T-helper 2 cell treated with Interferon-gamma antibody and Interleukin-4, amounts not matched to agents 5 μg/mL and 100 μg/mL, for 36 hours (primary cell): ENCODE measurements around the gene IL22RA2.

Experiments used
- DNase-seq: peaks from one replicate; pipeline ENCODE4 v3.0.0; 2021; ENCODE audit warnings: low spot score
- H3K27ac Mint-ChIP-seq: one replicate; pipeline ENCODE4 v1.8.0; 2021; ENCODE audit warnings: mild to moderate bottlenecking, mixed read lengths
- H3K27me3 Mint-ChIP-seq: one replicate; pipeline ENCODE4 v1.8.0; 2021; ENCODE audit warnings: low read depth, mixed read lengths
- H3K36me3 Mint-ChIP-seq: one replicate; pipeline ENCODE4 v1.8.0; 2021; ENCODE audit warnings: low read depth, mixed read lengths
- H3K4me1 Mint-ChIP-seq: one replicate; pipeline ENCODE4 v1.8.0; 2021; ENCODE audit warnings: low read depth, mixed read lengths
- H3K4me3 Mint-ChIP-seq: one replicate; pipeline ENCODE4 v1.8.0; 2022; ENCODE audit warnings: mild to moderate bottlenecking, moderate library complexity, mixed read lengths
- H3K9me3 Mint-ChIP-seq: one replicate; pipeline ENCODE4 v1.8.0; 2021; ENCODE audit warnings: mixed read lengths

The IL22RA2 gene

GRCh38 chr6:137188855-137189254 lies 15.4 kb upstream of the IL22RA2 start:
- DNase-seq, result no peak

GRCh38 chr6:137185290-137185689 lies 11.8 kb upstream of the IL22RA2 start:
- no peak for DNase-seq
- Mint-ChIP-seq H3K36me3 (peaks cover 5% of the 10 kb centered on the region), H3K27ac (no peak overlapping the region), H3K4me1 (no peaks in the 10 kb centered on the region), H3K4me3 (no peak overlapping the region), H3K27me3 (no peaks in the 10 kb centered on the region), H3K9me3 (peaks cover 72% of the 10 kb centered on the region)

More at GRCh38 chr6:137188855-137189254, 15.4 kb upstream of the IL22RA2 start:
- Mint-ChIP-seq H3K4me1 (no peaks in the 10 kb centered on the region), H3K27ac (no peak overlapping the region), H3K36me3 (peaks cover 3% of the 10 kb centered on the region), H3K4me3 (no peak overlapping the region), H3K9me3 (peaks cover 51% of the 10 kb centered on the region), H3K27me3 (peaks cover 3% of the 10 kb centered on the region)

GRCh38 chr6:137182654-137183073 lies 9.2 kb upstream of the IL22RA2 start:
- H3K9me3 Mint-ChIP-seq, result peaks cover 69% of the 10 kb centered on the region
- peaks cover 2% of the 10 kb centered on the region for H3K36me3 Mint-ChIP-seq
- H3K27me3 Mint-ChIP-seq, result no peaks in the 10 kb centered on the region
- no peak overlapping the region for H3K27ac Mint-ChIP-seq
- H3K4me1 Mint-ChIP-seq, result no peaks in the 10 kb centered on the region
- no peak for DNase-seq
- H3K4me3 Mint-ChIP-seq, result no peak overlapping the region

- H3K4me3 Mint-ChIP-seq, result no peak overlapping the region
Observed at GRCh38 chr6:137181891-137182653, 8.6 kb upstream of the IL22RA2 start.

DNA sequence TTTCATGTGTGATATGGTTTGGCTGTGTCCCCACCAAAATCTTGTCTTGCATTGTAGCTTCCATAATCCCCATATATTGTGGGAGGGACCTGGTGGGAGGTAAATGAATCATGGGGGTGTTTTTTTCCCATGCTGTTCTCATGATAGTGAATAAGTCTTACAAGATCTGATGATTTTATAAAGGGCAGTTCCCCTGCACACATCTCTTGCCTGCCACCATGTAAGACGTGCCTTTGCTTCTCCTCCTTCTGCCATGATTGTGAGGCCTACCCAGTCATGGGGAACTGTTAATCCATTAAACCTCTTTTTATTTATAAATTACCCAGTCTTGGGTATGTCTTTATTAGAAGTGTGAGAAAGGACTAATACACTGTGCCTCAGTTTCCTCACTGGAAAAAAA lies 4.2 kb upstream of the IL22RA2 start:
- H3K9me3 Mint-ChIP-seq, result peaks cover 31% of the 10 kb centered on the region
- H3K27me3 Mint-ChIP-seq, result peaks cover 26% of the 10 kb centered on the region
- H3K4me1 Mint-ChIP-seq, result no peaks in the 10 kb centered on the region
- no peak overlapping the region for H3K27ac Mint-ChIP-seq
- H3K4me3 Mint-ChIP-seq, result no peak overlapping the region
- peaks cover 2% of the 10 kb centered on the region for H3K36me3 Mint-ChIP-seq
- DNase-seq, result no peak

More at GRCh38 chr6:137181891-137182653, 8.6 kb upstream of the IL22RA2 start:
- Mint-ChIP-seq H3K4me1 (no peaks in the 10 kb centered on the region), H3K27ac (no peak overlapping the region), H3K9me3 (peaks cover 64% of the 10 kb centered on the region), H3K36me3 (peaks cover 2% of the 10 kb centered on the region), H3K27me3 (peaks cover 2% of the 10 kb centered on the region)
- no peak for DNase-seq

- Mint-ChIP-seq H3K27ac (no peak overlapping the region), H3K4me3 (no peak overlapping the region), H3K4me1 (no peaks in the 10 kb centered on the region), H3K9me3 (peaks cover 22% of the 10 kb centered on the region), H3K36me3 (no peaks in the 10 kb centered on the region), H3K27me3 (peaks cover 26% of the 10 kb centered on the region)
- no peak for DNase-seq
Observed at GRCh38 chr6:137176729-137177128, 3.3 kb upstream of the IL22RA2 start.

GRCh38 chr6:137175868-137176245 lies 2.4 kb upstream of the IL22RA2 start:
- Mint-ChIP-seq H3K9me3 (peaks cover 13% of the 10 kb centered on the region), H3K4me3 (no peak overlapping the region), H3K36me3 (no peaks in the 10 kb centered on the region), H3K27ac (no peak overlapping the region), H3K4me1 (peaks cover 2% of the 10 kb centered on the region), H3K27me3 (peaks cover 26% of the 10 kb centered on the region)
- DNase-seq, result no peak

DNA sequence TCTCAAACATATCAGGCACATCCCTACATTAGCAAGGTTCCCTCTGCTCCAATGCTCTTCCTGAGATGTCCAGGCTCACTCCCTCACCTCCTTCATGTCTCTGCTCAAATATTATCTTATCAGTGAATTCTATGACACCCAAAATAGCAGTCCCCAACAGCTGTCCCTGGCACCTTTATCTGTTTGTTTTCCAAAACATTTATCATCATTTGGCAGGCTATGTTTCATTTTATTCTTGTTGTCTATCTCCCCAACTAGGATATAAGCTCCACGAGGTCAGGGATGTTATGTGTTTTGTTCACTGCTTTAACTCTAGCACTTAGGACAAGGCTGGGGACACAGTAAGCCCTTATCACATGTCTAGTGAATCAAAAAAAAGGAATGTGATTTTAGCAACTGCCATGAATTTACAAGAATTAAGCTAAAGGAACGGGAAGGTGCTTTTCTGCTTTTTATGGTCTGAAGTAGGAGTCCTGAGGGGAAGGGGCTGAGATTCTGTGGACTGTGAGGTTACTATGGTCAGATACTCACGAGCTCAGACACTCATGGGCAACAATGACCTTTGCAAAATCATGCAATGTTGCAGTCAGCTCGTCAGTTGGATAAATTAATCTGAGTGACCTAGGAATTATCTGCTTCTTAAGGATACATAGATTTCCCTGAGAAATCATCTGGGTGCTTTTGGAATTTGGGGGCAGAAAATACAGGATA lies 1.9 kb upstream of the IL22RA2 start:
- peaks cover 2% of the 10 kb centered on the region for H3K4me1 Mint-ChIP-seq
- H3K36me3 Mint-ChIP-seq, result peaks cover 2% of the 10 kb centered on the region

GRCh38 chr6:137172734-137173431 lies 561 bp downstream of the IL22RA2 start:
- DNase-seq, result no peak
- no peak overlapping the region for H3K4me3 Mint-ChIP-seq
- H3K4me1 Mint-ChIP-seq, result peaks cover 2% of the 10 kb centered on the region
- peaks cover 26% of the 10 kb centered on the region for H3K27me3 Mint-ChIP-seq
- peaks cover 8% of the 10 kb centered on the region for H3K9me3 Mint-ChIP-seq
- peaks cover 4% of the 10 kb centered on the region for H3K36me3 Mint-ChIP-seq
- no peak overlapping the region for H3K27ac Mint-ChIP-seq

More for the DNA sequence above, 1.9 kb upstream of the IL22RA2 start:
- peaks cover 26% of the 10 kb centered on the region for H3K27me3 Mint-ChIP-seq
- peaks cover 9% of the 10 kb centered on the region for H3K9me3 Mint-ChIP-seq
- DNase-seq, result no peak
- no peak overlapping the region for H3K27ac Mint-ChIP-seq
- H3K4me3 Mint-ChIP-seq, result no peak overlapping the region

DNA sequence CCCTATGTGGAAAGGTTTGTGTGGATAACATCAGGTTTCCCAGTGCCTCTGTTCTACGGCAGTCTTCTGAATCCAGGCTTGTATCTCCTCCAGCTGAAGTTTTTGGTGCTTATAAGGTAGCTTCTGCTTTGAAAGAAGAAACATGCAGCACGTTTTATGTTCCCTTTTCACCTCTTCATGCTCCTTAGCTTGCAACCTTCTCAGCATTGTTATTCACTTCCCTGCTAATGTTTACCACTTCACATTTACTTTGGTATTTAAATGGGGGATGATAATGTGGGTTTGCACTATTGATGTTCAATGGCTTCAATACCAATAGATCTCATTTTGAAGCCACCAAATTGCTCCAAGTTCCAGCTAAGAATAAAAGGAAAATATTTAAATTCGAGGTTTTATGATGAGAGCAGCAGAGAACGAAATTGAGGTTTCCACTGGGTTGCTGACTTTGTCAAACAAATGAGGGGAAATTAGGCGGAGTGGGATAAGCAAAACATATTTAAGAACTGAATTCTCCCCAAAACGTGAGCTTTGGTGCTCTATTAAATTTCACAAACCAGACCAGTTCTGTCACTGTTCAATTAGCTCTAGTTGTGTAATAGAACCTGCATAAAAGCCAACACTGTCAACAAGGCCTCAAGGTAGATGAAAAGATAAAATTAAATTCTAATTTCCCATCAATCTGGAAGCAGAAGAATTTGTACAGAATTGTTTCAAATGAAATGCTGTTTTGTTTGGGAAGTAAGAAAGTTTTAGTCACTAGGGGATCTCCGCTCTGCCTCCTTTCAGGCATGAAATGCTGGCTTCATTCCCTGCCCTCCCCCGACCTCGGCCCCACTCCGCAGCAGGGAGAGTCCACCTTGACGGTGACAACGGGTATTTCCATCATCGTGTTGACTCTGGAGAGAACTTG lies 1.4 kb downstream of the IL22RA2 start:
- H3K4me1 Mint-ChIP-seq, result peaks cover 3% of the 10 kb centered on the region

DNA sequence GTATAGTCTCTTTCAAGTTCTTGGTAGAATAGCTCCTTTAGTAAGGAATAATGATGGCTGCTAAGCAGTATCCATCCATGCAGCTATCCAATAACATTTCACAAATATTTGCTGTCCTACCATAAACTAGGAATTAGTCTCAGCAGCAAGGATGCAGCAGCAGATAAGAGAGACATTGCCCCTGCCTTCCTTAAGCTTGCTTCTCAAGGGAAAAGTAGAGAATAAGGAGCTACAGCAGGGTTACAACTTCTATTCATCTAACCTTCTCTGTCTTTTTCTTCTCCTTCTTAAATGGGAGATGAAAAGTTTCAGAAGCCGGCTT lies 2.4 kb downstream of the IL22RA2 start:
- Mint-ChIP-seq H3K36me3 (peaks cover 8% of the 10 kb centered on the region), H3K4me1 (peaks cover 6% of the 10 kb centered on the region), H3K9me3 (peaks cover 22% of the 10 kb centered on the region), H3K4me3 (no peak overlapping the region), H3K27ac (no peak overlapping the region), H3K27me3 (peaks cover 15% of the 10 kb centered on the region)
- no peak for DNase-seq

More for the DNA sequence above, 1.4 kb downstream of the IL22RA2 start:
- H3K27me3 Mint-ChIP-seq, result peaks cover 23% of the 10 kb centered on the region
- DNase-seq, result no peak
- H3K9me3 Mint-ChIP-seq, result peaks cover 14% of the 10 kb centered on the region
- H3K36me3 Mint-ChIP-seq, result peaks cover 6% of the 10 kb centered on the region
- H3K27ac Mint-ChIP-seq, result no peak overlapping the region
- H3K4me3 Mint-ChIP-seq, result no peak overlapping the region

GRCh38 chr6:137170266-137171052 lies 3.0 kb downstream of the IL22RA2 start:
- no peak overlapping the region for H3K27ac Mint-ChIP-seq

More at GRCh38 chr6:137170266-137171052, 3.0 kb downstream of the IL22RA2 start:
- Mint-ChIP-seq H3K4me3 (no peak overlapping the region), H3K36me3 (peaks cover 8% of the 10 kb centered on the region), H3K27me3 (peaks cover 10% of the 10 kb centered on the region), H3K4me1 (peaks cover 12% of the 10 kb centered on the region), H3K9me3 (peaks cover 22% of the 10 kb centered on the region)
- DNase-seq, result no peak
